HG02981 (cell line): Measurements from ENCODE around the gene POLD1.
"Not testable (repeated sequence)": the region's sequence is repeated elsewhere in the genome, so short reads cannot be mapped to it uniquely, and the experiment has no call there.

Experiments used
- ATAC-seq: cut with Tn5 transposase; IDR thresholded peaks from one replicate; pipeline ENCODE4 v1.9.1; 2021; ENCODE audit warnings: mild to moderate bottlenecking, moderate library complexity; ENCODE audit not compliant: unreplicated experiment

POLD1 gene

GRCh38 chr19:50433201-50434180 lies 49.3 kb downstream of the POLD1 start:
- no peak for ATAC-seq

DNA sequence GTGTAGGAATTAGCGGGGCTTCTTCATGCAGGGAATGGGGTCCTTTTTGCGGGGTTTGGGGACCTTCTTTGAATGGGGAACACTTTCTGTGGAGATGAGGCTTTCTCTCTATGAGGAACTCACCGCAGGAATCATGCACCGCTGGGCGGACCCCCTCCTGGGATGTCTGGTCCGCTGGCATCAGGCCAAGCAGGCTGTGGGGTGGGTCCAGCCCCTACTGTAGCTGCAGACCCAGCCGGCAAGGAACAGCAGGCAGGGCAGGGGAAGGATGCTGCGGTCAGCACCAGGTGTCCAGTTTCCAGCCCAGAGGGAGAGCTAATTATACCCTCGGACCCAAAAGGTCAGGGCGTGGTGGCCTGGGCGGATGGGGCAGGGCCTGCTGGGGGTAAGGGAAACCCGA lies 50.4 kb downstream of the POLD1 start:
- ATAC-seq: no peak

DNA sequence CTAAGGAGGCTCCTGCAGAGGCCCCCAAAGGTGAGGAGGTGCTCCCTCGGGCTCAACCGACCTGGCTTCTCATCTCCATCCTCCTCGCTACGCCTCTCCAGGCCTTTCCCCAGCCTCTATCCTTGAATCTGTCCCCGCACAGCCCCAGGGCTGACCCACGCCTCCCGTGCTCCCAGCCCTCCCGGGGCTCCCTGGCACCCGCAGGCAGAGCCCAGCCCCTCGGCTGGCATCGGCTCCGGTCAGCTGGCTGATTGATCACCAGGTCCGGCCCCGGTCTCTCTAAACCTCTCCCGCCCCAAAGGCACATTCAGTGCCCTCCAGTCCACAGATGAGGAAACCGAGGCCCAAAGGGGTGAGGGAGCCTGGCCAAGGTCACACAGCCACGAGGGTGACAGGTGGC lies 51.1 kb downstream of the POLD1 start:
- ATAC-seq: no peak

- ATAC-seq: no peak
These were observed 51.5 kb downstream of the POLD1 start for GRCh38 chr19:50435627-50436026.

DNA sequence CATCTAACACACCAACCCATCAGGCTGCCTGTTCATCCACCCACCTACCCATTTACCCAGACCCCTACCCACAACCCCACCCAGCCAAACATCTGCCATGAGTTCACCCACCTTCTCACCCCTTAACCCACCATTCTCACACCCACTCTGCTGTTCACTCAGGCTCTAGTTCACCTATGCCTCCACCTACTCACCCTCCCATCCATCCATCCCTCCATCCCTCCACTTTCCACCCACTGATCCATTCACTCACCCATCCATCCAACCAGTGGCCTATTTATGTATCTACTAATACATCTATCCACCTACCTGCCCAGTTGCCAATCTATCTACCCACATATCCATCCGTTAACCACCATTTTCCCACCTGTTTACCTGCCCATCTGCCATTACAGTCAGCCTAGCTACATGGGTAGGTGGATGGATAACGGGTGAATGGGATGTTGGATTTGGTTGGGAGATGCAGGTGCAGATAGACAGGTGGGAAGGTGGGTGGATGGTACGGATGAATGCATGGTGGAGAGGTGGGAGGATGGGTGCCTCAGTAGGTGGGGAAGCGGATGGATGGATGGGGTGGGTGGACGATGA lies 53.8 kb downstream of the POLD1 start:
- no peak for ATAC-seq

DNA sequence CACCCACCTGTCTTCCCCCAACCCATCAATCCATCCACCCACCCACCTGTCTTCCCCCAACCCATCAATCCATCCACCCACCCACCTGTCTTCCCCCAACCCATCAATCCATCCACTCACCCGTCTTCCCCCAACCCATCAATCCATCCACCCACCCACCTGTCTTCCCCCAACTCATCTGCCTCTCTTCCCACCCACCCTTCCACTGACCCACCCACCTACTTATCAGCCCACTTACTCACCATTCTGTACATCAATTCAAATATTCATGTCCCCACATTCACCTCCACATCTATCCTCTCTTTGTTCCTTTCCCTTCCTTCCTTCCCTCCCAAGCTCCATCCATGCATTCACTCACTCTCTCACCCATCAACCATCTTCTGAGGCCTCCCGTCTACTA lies 55.0 kb downstream of the POLD1 start:
- not testable (repeated sequence) for ATAC-seq

- no peak for ATAC-seq
These were observed 59.9 kb downstream of the POLD1 start for GRCh38 chr19:50444059-50444458.

- no peak for ATAC-seq
These were observed 62.9 kb downstream of the POLD1 start for GRCh38 chr19:50447053-50447452.

DNA sequence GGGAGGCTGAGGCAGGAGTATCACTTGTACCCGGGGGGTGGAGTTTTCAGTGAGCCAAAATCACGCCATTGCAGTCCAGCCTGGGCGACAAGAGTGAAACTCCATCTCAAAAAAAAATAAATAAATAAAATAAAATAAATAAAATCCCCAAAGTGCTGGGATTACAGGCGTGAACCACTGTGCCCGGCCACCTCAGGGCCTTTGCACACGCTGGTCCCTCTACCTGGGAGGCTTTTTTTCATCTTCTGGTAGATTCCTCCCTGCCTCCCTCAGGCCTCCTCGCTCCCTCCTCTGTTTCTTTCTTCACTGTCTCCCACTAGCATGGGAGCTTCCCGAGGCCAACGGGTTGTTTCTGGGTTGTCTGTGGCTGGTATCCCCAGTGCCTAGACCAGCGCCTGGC lies 63.6 kb downstream of the POLD1 start:
- no peak for ATAC-seq

- ATAC-seq: no peak
These were observed 65.2 kb downstream of the POLD1 start for GRCh38 chr19:50449236-50449899.

- no peak for ATAC-seq
These were observed 66.4 kb downstream of the POLD1 start for GRCh38 chr19:50450369-50451222.

DNA sequence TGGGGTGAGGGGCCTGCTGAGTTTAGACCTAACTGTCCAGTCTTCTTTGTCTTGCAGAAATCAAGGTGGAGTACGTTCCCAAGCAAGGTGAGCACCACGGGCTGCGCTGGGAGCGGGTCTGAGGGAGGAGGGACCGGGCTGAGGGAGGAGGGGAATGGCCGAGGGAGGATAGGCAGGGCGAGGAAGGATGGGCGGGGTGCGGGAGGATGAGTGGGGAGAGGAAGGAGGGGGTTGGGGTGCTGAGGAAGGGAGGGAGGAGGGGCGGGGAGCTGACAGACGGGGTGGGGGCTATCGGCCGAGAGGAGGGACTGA lies 67.0 kb downstream of the POLD1 start:
- no peak for ATAC-seq

- ATAC-seq: no peak
These were observed 69.1 kb downstream of the POLD1 start for GRCh38 chr19:50453243-50453642.

DNA sequence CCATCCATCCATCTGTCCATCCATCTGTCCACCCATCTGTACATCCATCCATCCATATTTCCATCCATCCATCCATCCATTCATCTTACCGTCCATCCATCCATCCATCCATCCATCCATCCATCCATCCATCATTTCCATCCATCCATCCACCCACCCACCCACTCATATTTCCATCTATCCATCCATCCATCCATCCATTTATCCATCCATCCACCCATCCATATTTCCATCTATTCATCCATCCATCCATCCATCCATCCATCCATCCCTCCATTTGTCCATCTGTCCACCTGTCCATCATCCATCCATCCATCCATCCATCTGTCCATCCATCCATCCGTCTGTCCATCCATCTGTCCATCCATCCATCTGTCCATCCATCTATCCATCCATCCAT lies 71.8 kb downstream of the POLD1 start:
- ATAC-seq: no peak

GRCh38 chr19:50457300-50457699 lies 73.2 kb downstream of the POLD1 start:
- ATAC-seq: no peak

DNA sequence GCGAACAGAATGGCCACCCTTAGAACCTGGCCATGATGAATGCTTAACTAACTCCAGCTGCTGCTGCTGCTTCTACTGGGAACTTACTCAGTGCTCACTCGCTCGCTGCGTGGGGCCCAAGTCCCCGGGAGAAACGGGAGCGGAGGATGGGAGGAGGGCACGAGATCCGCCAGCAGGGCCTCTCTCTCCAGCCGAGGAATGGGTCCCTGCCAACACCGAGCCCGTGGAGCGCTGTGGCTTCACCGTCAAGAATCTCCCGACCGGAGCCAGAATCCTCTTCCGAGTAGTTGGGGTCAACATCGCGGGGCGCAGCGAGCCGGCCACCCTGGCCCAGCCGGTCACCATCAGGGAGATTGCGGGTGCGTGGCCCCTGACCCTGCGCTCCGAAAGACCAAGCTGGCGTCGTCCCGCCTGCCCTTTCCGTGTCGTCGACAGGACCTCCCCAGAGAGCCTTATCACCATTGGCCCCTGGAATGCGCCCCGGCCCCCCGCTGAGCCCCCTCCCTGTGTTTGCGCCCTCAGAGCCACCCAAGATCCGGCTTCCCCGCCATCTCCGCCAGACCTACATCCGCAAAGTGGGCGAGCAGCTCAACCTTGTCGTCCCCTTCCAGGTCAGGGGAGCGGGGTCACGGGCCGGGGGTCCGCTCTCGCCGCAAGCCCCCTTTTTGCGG lies 74.4 kb downstream of the POLD1 start:
- no peak for ATAC-seq

DNA sequence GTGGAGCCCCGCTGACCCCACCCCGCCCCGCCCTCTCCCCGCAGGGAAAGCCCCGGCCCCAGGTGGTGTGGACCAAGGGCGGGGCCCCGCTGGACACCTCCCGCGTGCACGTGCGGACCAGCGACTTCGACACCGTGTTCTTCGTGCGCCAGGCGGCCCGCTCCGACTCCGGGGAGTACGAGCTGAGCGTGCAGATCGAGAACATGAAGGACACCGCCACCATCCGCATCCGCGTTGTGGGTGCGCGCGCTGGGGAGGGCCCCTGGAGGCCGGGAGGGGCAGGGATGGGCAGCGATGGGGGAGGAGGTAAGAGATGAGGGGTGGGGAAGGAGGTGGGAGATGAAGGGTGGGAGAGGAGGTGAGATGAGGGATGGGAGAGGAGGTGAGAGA lies 74.9 kb downstream of the POLD1 start:
- ATAC-seq: no peak

GRCh38 chr19:50459638-50460037 lies 75.5 kb downstream of the POLD1 start:
- no peak for ATAC-seq

GRCh38 chr19:50460161-50460765 lies 76.1 kb downstream of the POLD1 start:
- peak; percentile 63 for ATAC-seq
